ENCODE data around the gene CCDC7. TPM values are rescaled to one million over a fixed set of nuclear protein-coding genes. Genes with fewer than 3 reads are reported as not detected.
"Not testable (repeated sequence)": the region's sequence is repeated elsewhere in the genome, so short reads cannot be mapped to it uniquely, and the experiment has no call there.

Gene CCDC7
- total RNA-seq, 2 donors from 2014 or later, result 1.9 to 4.3 TPM

DNA sequence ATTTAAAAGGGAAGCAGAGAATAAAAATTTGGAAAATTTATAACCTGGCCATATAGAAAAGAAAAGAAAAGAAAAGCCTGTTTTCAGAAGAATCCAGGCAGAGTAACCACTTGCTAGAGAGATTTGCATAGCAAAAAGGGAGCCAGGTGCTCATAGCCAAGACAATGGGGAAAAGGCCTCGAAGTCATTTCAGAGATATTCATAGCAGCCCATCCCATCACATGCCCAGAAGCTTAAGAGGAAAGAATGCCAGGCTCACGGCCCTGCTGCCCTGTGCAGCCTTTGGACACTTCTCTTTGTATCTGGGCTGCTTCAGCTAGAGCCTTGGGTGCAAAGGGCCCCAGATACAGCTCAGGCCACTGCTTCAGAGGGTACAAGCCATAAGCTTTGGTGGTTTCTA, 159.8 kb downstream of the CCDC7 start:
- Mint-ChIP-seq H3K27me3 (ENCODE audit: insufficient read depth) (no peaks in the 10 kb centered on the region), H3K4me1 (no peaks in the 10 kb centered on the region), H3K27ac (no peak overlapping the region), H3K9me3 (peaks cover 22% of the 10 kb centered on the region), H3K4me3 (no peak overlapping the region), H3K36me3 (ENCODE audit: low read depth) (peaks cover 7% of the 10 kb centered on the region)
- no peak overlapping the region for H3K9ac ChIP-seq (ENCODE audit: extremely low read depth, low read length, poor library complexity, severe bottlenecking)
- H3K4me3 ChIP-seq (ENCODE audit: low read length), result no peak overlapping the region
- TF ChIP-seq, protein P1, sequence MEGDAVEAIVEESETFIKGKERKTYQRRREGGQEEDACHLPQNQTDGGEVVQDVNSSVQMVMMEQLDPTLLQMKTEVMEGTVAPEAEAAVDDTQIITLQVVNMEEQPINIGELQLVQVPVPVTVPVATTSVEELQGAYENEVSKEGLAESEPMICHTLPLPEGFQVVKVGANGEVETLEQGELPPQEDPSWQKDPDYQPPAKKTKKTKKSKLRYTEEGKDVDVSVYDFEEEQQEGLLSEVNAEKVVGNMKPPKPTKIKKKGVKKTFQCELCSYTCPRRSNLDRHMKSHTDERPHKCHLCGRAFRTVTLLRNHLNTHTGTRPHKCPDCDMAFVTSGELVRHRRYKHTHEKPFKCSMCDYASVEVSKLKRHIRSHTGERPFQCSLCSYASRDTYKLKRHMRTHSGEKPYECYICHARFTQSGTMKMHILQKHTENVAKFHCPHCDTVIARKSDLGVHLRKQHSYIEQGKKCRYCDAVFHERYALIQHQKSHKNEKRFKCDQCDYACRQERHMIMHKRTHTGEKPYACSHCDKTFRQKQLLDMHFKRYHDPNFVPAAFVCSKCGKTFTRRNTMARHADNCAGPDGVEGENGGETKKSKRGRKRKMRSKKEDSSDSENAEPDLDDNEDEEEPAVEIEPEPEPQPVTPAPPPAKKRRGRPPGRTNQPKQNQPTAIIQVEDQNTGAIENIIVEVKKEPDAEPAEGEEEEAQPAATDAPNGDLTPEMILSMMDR (conservative IDR thresholded peaks at IDR 0.05), result no peak
- DNase-seq, result no peak
- no peaks in the 10 kb centered on the region for H3K9me3 ChIP-seq (ENCODE audit: control insufficient read depth, low read length)
- H3K4me1 ChIP-seq (ENCODE audit: control insufficient read depth, insufficient read depth, low read length), result no peaks in the 10 kb centered on the region
- H3K36me3 ChIP-seq (ENCODE audit: control insufficient read depth, insufficient read depth, low read length), result no peaks in the 10 kb centered on the region
- H3K27me3 ChIP-seq (ENCODE audit: control insufficient read depth, insufficient read depth, low read length, poor library complexity, severe bottlenecking), result no peaks in the 10 kb centered on the region
- WGBS, 2 experiments (ENCODE audit: insufficient coverage in 1 of 2, insufficient read length in 1 of 2), result 40 to 70% methylated on average over 1 to 2 of the region's 2 CpGs
- no peak overlapping the region for H3K27ac ChIP-seq (ENCODE audit: low read depth, low read length)

GRCh38 chr10:32610543-32610942, 164.6 kb downstream of the CCDC7 start:
- not testable (repeated sequence) for H3K27ac ChIP-seq (ENCODE audit: low read depth, low read length); H3K4me1 Mint-ChIP-seq; H3K9me3 Mint-ChIP-seq; DNase-seq; H3K27me3 Mint-ChIP-seq (ENCODE audit: insufficient read depth); H3K27ac Mint-ChIP-seq; H3K36me3 ChIP-seq (ENCODE audit: control insufficient read depth, insufficient read depth, low read length); H3K27me3 ChIP-seq (ENCODE audit: control insufficient read depth, insufficient read depth, low read length, poor library complexity, severe bottlenecking); H3K36me3 Mint-ChIP-seq (ENCODE audit: low read depth); H3K9ac ChIP-seq (ENCODE audit: extremely low read depth, low read length, poor library complexity, severe bottlenecking); H3K4me3 Mint-ChIP-seq; H3K9me3 ChIP-seq (ENCODE audit: control insufficient read depth, low read length); H3K4me1 ChIP-seq (ENCODE audit: control insufficient read depth, insufficient read depth, low read length); H3K4me3 ChIP-seq (ENCODE audit: low read length)
- 94% methylated on average over 2 of the region's 2 CpGs; no CpG with 5 or more reads in 1 of the 2 experiments for WGBS, 2 experiments (ENCODE audit: insufficient coverage in 1 of 2, insufficient read length in 1 of 2)

- Mint-ChIP-seq H3K27ac (no peak overlapping the region), H3K4me1 (no peaks in the 10 kb centered on the region), H3K27me3 (ENCODE audit: insufficient read depth) (no peaks in the 10 kb centered on the region), H3K9me3 (no peaks in the 10 kb centered on the region), H3K36me3 (ENCODE audit: low read depth) (no peaks in the 10 kb centered on the region), H3K4me3 (no peak overlapping the region)
- H3K4me1 ChIP-seq (ENCODE audit: control insufficient read depth, insufficient read depth, low read length), result no peaks in the 10 kb centered on the region
- TF ChIP-seq, protein P1 (conservative IDR thresholded peaks at IDR 0.05), result no peak
- DNase-seq, result no peak
- no peak overlapping the region for H3K9ac ChIP-seq (ENCODE audit: extremely low read depth, low read length, poor library complexity, severe bottlenecking)
- WGBS, 2 experiments (ENCODE audit: insufficient coverage in 1 of 2, insufficient read length in 1 of 2), result 63 to 81% methylated on average over 1 to 2 of the region's 2 CpGs
- no peaks in the 10 kb centered on the region for H3K9me3 ChIP-seq (ENCODE audit: control insufficient read depth, low read length)
- no peaks in the 10 kb centered on the region for H3K36me3 ChIP-seq (ENCODE audit: control insufficient read depth, insufficient read depth, low read length)
- H3K27me3 ChIP-seq (ENCODE audit: control insufficient read depth, insufficient read depth, low read length, poor library complexity, severe bottlenecking), result no peaks in the 10 kb centered on the region
- no peak overlapping the region for H3K27ac ChIP-seq (ENCODE audit: low read depth, low read length)
- no peak overlapping the region for H3K4me3 ChIP-seq (ENCODE audit: low read length)
Observed at GRCh38 chr10:32616438-32616837, 170.5 kb downstream of the CCDC7 start.

GRCh38 chr10:32618482-32618881, 172.5 kb downstream of the CCDC7 start:
- TF ChIP-seq, protein P1 (conservative IDR thresholded peaks at IDR 0.05), result no peak
- H3K36me3 ChIP-seq (ENCODE audit: control insufficient read depth, insufficient read depth, low read length), result no peaks in the 10 kb centered on the region

More at GRCh38 chr10:32618482-32618881, 172.5 kb downstream of the CCDC7 start:
- Histone ChIP-seq H3K9me3 (ENCODE audit: control insufficient read depth, low read length) (no peaks in the 10 kb centered on the region), H3K9ac (ENCODE audit: extremely low read depth, low read length, poor library complexity, severe bottlenecking) (no peak overlapping the region), H3K27me3 (ENCODE audit: control insufficient read depth, insufficient read depth, low read length, poor library complexity, severe bottlenecking) (no peaks in the 10 kb centered on the region), H3K4me3 (ENCODE audit: low read length) (no peak overlapping the region), H3K4me1 (ENCODE audit: control insufficient read depth, insufficient read depth, low read length) (no peaks in the 10 kb centered on the region), H3K27ac (ENCODE audit: low read depth, low read length) (no peak overlapping the region)
- H3K9me3 Mint-ChIP-seq, result no peaks in the 10 kb centered on the region
- H3K36me3 Mint-ChIP-seq (ENCODE audit: low read depth), result no peaks in the 10 kb centered on the region
- H3K4me3 Mint-ChIP-seq, result no peak overlapping the region
- no peaks in the 10 kb centered on the region for H3K4me1 Mint-ChIP-seq
- DNase-seq, result no peak
- no peaks in the 10 kb centered on the region for H3K27me3 Mint-ChIP-seq (ENCODE audit: insufficient read depth)
- H3K27ac Mint-ChIP-seq, result no peak overlapping the region

All from endodermal cell (in vitro differentiated cells).